WTC11 (cell line): ENCODE measurements around the gene AGAP1. TPM values are rescaled to one million over a fixed set of nuclear protein-coding genes. Genes with fewer than 3 reads are reported as not detected.

Experiments
- ATAC-seq: fragments of 200-7000 bp; cut with Tn5 transposase; 2 replicates; pipeline ENCODE4 v1.10.0; 2021; ENCODE audit warnings: mild to moderate bottlenecking, moderate library complexity
- CTCF ChIA-PET: fragments of 300-600 bp; sonication (Branson Sonifier 250); formaldehyde crosslinking; loops from one replicate; lab custom pipeline; 2021; ENCODE audit warnings: antibody characterized with exemption; lab: Charles Lee
- POLR2A ChIA-PET: fragments of 350-600 bp; sonication (Branson Sonifier 250); formaldehyde crosslinking; loops from one replicate; lab custom pipeline; 2021; ENCODE audit warnings: antibody characterized with exemption; lab: Charles Lee
- DNase-seq: peaks from one replicate; pipeline ENCODE4 v3.0.0; 2021; ENCODE audit warnings: low spot score
- H3K27ac Mint-ChIP-seq: 2 replicates; pipeline ENCODE4 v1.8.0; 2021; ENCODE audit warnings: mixed read lengths
- H3K27me3 Mint-ChIP-seq: 2 replicates; pipeline ENCODE4 v1.8.0; 2021; ENCODE audit warnings: low read depth, mild to moderate bottlenecking, moderate library complexity, mixed read lengths
- H3K36me3 Mint-ChIP-seq: 2 replicates; pipeline ENCODE4 v1.8.0; 2021; ENCODE audit warnings: mixed read lengths
- H3K4me1 Mint-ChIP-seq: 2 replicates; pipeline ENCODE4 v1.8.0; 2022; ENCODE audit warnings: mixed read lengths
- H3K4me3 Mint-ChIP-seq: 2 replicates; pipeline ENCODE4 v1.8.0; 2021; ENCODE audit warnings: mild to moderate bottlenecking, moderate library complexity, mixed read lengths
- H3K9me3 Mint-ChIP-seq: 2 replicates; pipeline ENCODE4 v1.8.0; 2021; ENCODE audit warnings: mixed read lengths
- FOXJ3 ChIP-seq: sonication (generic); formaldehyde crosslinking; IDR thresholded peaks from 2 replicates; pipeline ENCODE4 v1.9.0; 2021; ENCODE audit warnings: missing genetic modification reagents, mild to moderate bottlenecking, borderline replicate concordance
- FOXP4 ChIP-seq: sonication (generic); formaldehyde crosslinking; IDR thresholded peaks from 2 replicates; pipeline ENCODE4 v1.8.0; 2022; ENCODE audit warnings: mild to moderate bottlenecking, missing genetic modification reagents
- GABPB1 ChIP-seq: sonication (generic); formaldehyde crosslinking; IDR thresholded peaks from 2 replicates; pipeline ENCODE4 v1.8.1; 2023; ENCODE audit warnings: mild to moderate bottlenecking, missing genetic modification reagents
- HMGA2 ChIP-seq: fragments of 250-450 bp; sonication (Bioruptor Pico); IDR thresholded peaks from 2 replicates; pipeline ENCODE4 v1.4.0; 2021; ENCODE audit warnings: mild to moderate bottlenecking, moderate library complexity
- NFYB ChIP-seq: sonication (generic); formaldehyde crosslinking; conservative IDR thresholded peaks from 2 replicates; pipeline ENCODE4 v1.8.0; 2022; ENCODE audit warnings: low read depth, missing genetic modification reagents
- RORB ChIP-seq: fragments of 250-450 bp; sonication (Bioruptor Pico); IDR thresholded peaks from 2 replicates; pipeline ENCODE4 v1.9.0; 2021; ENCODE audit warnings: mild to moderate bottlenecking
- SMAD3 ChIP-seq: sonication (generic); formaldehyde crosslinking; IDR thresholded peaks from 2 replicates; pipeline ENCODE4 v1.8.0; 2022; ENCODE audit warnings: missing genetic modification reagents, mild to moderate bottlenecking, borderline replicate concordance
- ZBTB21 ChIP-seq: sonication (generic); formaldehyde crosslinking; IDR thresholded peaks from 2 replicates; pipeline ENCODE4 v1.8.1; 2023; ENCODE audit warnings: mild to moderate bottlenecking, missing genetic modification reagents, borderline replicate concordance
- ZBTB43 ChIP-seq: sonication (generic); formaldehyde crosslinking; IDR thresholded peaks from 2 replicates; pipeline ENCODE4 v1.8.1; 2023; ENCODE audit warnings: mild to moderate bottlenecking, missing genetic modification reagents
- ZNF121 ChIP-seq: sonication (generic); formaldehyde crosslinking; IDR thresholded peaks from 2 replicates; pipeline ENCODE4 v1.8.0; 2023; ENCODE audit warnings: missing genetic modification reagents
- ZNF263 ChIP-seq: sonication (generic); formaldehyde crosslinking; IDR thresholded peaks from 2 replicates; pipeline ENCODE4 v1.8.1; 2022; ENCODE audit warnings: low read depth, mild to moderate bottlenecking, moderate library complexity, missing genetic modification reagents
- total RNA-seq: library from RNA; stranded (reverse); gene quantifications from 3 replicates; pipeline ENCODE4 v1.2.3, GENCODE V29; 2021
- TF ChIP-seq, protein P1 (sequence below): fragments of 250-450 bp; sonication (Bioruptor Pico); IDR thresholded peaks from 2 replicates; pipeline ENCODE4 v1.9.0; 2021; ENCODE audit warnings: mild to moderate bottlenecking
- TF ChIP-seq, protein P2 (sequence below): sonication (generic); formaldehyde crosslinking; conservative IDR thresholded peaks from 2 replicates; pipeline ENCODE4 v1.8.1; 2022; ENCODE audit warnings: mild to moderate bottlenecking, missing genetic modification reagents
- TF ChIP-seq, protein P3 (sequence below): sonication (generic); formaldehyde crosslinking; IDR thresholded peaks from 2 replicates; pipeline ENCODE4 v1.8.0; 2022; ENCODE audit warnings: mild to moderate bottlenecking, missing genetic modification reagents
- TF ChIP-seq, protein P4 (sequence below): sonication (generic); formaldehyde crosslinking; IDR thresholded peaks from 2 replicates; pipeline ENCODE4 v1.8.0; 2023; ENCODE audit warnings: mild to moderate bottlenecking, missing genetic modification reagents
- TF ChIP-seq, protein P5 (sequence below): fragments of 250-450 bp; sonication (Bioruptor Pico); IDR thresholded peaks from 2 replicates; pipeline ENCODE4 v1.9.0; 2021; ENCODE audit warnings: mild to moderate bottlenecking

Gene AGAP1
- total RNA-seq, 1 experiment from 2014 or later = 49.3 TPM

- DNase-seq (no peak), ATAC-seq (peak; percentile 56)
- CTCF ChIA-PET = interaction anchor here (0.5 to 1.8 kb wide), 20 partner anchors 9 to 231 kb away, joined by 3 to 9 read pairs (median 4); no protein-coding TSS in a partner anchor
- no peak overlapping the region for H3K4me3 Mint-ChIP-seq
- TF ChIP-seq GABPB1 = peak; percentile 84
- TF ChIP-seq ZNF121 (CRISPR knock-in tag) = no peak
- TF ChIP-seq, protein P1, sequence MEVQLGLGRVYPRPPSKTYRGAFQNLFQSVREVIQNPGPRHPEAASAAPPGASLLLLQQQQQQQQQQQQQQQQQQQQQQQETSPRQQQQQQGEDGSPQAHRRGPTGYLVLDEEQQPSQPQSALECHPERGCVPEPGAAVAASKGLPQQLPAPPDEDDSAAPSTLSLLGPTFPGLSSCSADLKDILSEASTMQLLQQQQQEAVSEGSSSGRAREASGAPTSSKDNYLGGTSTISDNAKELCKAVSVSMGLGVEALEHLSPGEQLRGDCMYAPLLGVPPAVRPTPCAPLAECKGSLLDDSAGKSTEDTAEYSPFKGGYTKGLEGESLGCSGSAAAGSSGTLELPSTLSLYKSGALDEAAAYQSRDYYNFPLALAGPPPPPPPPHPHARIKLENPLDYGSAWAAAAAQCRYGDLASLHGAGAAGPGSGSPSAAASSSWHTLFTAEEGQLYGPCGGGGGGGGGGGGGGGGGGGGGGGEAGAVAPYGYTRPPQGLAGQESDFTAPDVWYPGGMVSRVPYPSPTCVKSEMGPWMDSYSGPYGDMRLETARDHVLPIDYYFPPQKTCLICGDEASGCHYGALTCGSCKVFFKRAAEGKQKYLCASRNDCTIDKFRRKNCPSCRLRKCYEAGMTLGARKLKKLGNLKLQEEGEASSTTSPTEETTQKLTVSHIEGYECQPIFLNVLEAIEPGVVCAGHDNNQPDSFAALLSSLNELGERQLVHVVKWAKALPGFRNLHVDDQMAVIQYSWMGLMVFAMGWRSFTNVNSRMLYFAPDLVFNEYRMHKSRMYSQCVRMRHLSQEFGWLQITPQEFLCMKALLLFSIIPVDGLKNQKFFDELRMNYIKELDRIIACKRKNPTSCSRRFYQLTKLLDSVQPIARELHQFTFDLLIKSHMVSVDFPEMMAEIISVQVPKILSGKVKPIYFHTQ (CRISPR knock-in tag) = no peak
- 0 out of 2 replicates have a peak overlapping the region, but pooled peaks have one; percentile 67 for H3K27ac Mint-ChIP-seq
- peaks cover 45% of the 10 kb centered on the region for H3K4me1 Mint-ChIP-seq
- H3K9me3 Mint-ChIP-seq = peaks cover 16% of the 10 kb centered on the region
- POLR2A ChIA-PET = no interaction called here
- H3K36me3 Mint-ChIP-seq = peaks cover 24% of the 10 kb centered on the region
- no peaks in the 10 kb centered on the region for H3K27me3 Mint-ChIP-seq
Measured at GRCh38 chr2:235514627-235515363, 21.0 kb downstream of the AGAP1 start.

DNA sequence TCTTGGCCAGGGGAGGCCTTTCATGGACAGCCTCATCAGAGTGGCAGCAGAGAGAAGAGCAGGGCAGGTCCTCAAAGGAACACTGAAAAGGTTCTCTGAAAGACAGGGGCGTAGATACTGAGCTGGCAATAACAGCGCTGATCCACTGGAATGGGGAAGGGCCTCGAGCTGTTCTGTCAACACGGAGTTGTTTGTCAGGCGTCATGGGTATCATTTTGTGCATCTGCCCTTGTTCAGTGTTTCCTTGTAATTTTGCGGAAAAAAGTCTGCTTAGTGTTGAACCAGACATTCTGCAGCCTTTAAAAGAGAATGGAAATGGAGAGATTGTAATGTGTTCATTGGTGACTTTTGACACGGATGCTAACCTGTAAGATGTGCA, 21.5 kb downstream of the AGAP1 start:
- peaks cover 24% of the 10 kb centered on the region for H3K36me3 Mint-ChIP-seq
- CTCF ChIA-PET = interaction anchor here (1.0 to 1.8 kb wide), 5 partner anchors 17 to 78 kb away, joined by 3 to 8 read pairs (median 4); no protein-coding TSS in a partner anchor
- no peak for ATAC-seq
- H3K4me3 Mint-ChIP-seq = no peak overlapping the region
- POLR2A ChIA-PET = no interaction called here
- H3K9me3 Mint-ChIP-seq = peaks cover 16% of the 10 kb centered on the region
- H3K27ac Mint-ChIP-seq = no peak overlapping the region
- DNase-seq = no peak
- no peaks in the 10 kb centered on the region for H3K27me3 Mint-ChIP-seq
- peaks cover 44% of the 10 kb centered on the region for H3K4me1 Mint-ChIP-seq
- TF ChIP-seq FOXP4 (CRISPR knock-in tag) (no peak), ZNF263 (CRISPR knock-in tag) (no peak), GABPB1 (no peak), NFYB (no peak), FOXJ3 (CRISPR knock-in tag) (no peak), RORB (CRISPR knock-in tag) (no peak), ZBTB21 (CRISPR knock-in tag) (no peak), SMAD3 (no peak), ZBTB43 (no peak), HMGA2 (CRISPR knock-in tag) (no peak)
- TF ChIP-seq, protein P1 (CRISPR knock-in tag) = no peak
- TF ChIP-seq, protein P2, sequence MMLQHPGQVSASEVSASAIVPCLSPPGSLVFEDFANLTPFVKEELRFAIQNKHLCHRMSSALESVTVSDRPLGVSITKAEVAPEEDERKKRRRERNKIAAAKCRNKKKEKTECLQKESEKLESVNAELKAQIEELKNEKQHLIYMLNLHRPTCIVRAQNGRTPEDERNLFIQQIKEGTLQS = no peak
- TF ChIP-seq, protein P3, sequence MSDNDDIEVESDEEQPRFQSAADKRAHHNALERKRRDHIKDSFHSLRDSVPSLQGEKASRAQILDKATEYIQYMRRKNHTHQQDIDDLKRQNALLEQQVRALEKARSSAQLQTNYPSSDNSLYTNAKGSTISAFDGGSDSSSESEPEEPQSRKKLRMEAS (CRISPR knock-in tag) = no peak
- TF ChIP-seq, protein P4, sequence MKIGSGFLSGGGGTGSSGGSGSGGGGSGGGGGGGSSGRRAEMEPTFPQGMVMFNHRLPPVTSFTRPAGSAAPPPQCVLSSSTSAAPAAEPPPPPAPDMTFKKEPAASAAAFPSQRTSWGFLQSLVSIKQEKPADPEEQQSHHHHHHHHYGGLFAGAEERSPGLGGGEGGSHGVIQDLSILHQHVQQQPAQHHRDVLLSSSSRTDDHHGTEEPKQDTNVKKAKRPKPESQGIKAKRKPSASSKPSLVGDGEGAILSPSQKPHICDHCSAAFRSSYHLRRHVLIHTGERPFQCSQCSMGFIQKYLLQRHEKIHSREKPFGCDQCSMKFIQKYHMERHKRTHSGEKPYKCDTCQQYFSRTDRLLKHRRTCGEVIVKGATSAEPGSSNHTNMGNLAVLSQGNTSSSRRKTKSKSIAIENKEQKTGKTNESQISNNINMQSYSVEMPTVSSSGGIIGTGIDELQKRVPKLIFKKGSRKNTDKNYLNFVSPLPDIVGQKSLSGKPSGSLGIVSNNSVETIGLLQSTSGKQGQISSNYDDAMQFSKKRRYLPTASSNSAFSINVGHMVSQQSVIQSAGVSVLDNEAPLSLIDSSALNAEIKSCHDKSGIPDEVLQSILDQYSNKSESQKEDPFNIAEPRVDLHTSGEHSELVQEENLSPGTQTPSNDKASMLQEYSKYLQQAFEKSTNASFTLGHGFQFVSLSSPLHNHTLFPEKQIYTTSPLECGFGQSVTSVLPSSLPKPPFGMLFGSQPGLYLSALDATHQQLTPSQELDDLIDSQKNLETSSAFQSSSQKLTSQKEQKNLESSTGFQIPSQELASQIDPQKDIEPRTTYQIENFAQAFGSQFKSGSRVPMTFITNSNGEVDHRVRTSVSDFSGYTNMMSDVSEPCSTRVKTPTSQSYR (CRISPR knock-in tag) = no peak
- TF ChIP-seq, protein P5, sequence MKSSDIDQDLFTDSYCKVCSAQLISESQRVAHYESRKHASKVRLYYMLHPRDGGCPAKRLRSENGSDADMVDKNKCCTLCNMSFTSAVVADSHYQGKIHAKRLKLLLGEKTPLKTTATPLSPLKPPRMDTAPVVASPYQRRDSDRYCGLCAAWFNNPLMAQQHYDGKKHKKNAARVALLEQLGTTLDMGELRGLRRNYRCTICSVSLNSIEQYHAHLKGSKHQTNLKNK (CRISPR knock-in tag) = no peak
